GM19395 (cell line): Measurements from ENCODE around the gene IP6K2.

Experiments
- ATAC-seq: cut with Tn5 transposase; IDR thresholded peaks from one replicate; pipeline ENCODE4 v1.9.1; 2021; ENCODE audit warnings: mild to moderate bottlenecking, moderate library complexity; ENCODE audit not compliant: unreplicated experiment

The IP6K2 gene

GRCh38 chr3:48644898-48645760 is 71.9 kb downstream of the IP6K2 start:
- ATAC-seq: no peak

GRCh38 chr3:48642605-48643004 is 74.4 kb downstream of the IP6K2 start:
- no peak for ATAC-seq

- ATAC-seq: no peak
These were observed 75.6 kb downstream of the IP6K2 start for GRCh38 chr3:48641396-48641795.

GRCh38 chr3:48639944-48640606 is 76.9 kb downstream of the IP6K2 start:
- ATAC-seq: no peak
